Calu3 (cell line): ENCODE measurements around the gene ANO3. TPM values are rescaled to one million over a fixed set of nuclear protein-coding genes. Genes with fewer than 3 reads are reported as not detected.

Experiments used
- BruUV-seq: library from RNA; stranded (reverse); fragments of 400-500 nt; replicated peaks from 2 replicates; lab custom pipeline; 2021; lab: Mats Ljungman, UMichigan
- CTCF ChIA-PET: fragments of 300-600 bp; sonication (Branson Sonifier 250); formaldehyde crosslinking; loops from one replicate; lab custom pipeline; 2022; ENCODE audit warnings: antibody characterized with exemption; lab: Charles Lee
- DNase-seq: peaks from one replicate; pipeline ENCODE4 v3.0.0; 2022
- H3K27ac Mint-ChIP-seq: one replicate; pipeline ENCODE4 v1.8.0; 2022; ENCODE audit warnings: mixed read lengths; ENCODE audit not compliant: unreplicated experiment
- H3K27me3 Mint-ChIP-seq: one replicate; pipeline ENCODE4 v1.8.0; 2022; ENCODE audit warnings: mixed read lengths; ENCODE audit not compliant: unreplicated experiment
- H3K36me3 Mint-ChIP-seq: one replicate; pipeline ENCODE4 v1.8.0; 2022; ENCODE audit warnings: mild to moderate bottlenecking, moderate library complexity, mixed read lengths; ENCODE audit not compliant: insufficient read depth, unreplicated experiment
- H3K4me1 Mint-ChIP-seq: one replicate; pipeline ENCODE4 v1.8.0; 2022; ENCODE audit warnings: mild to moderate bottlenecking, low read depth, mixed read lengths; ENCODE audit not compliant: unreplicated experiment
- H3K4me3 Mint-ChIP-seq: one replicate; pipeline ENCODE4 v1.8.0; 2022; ENCODE audit warnings: mild to moderate bottlenecking, low read depth, moderate library complexity, mixed read lengths; ENCODE audit not compliant: unreplicated experiment
- H3K9me3 Mint-ChIP-seq: one replicate; pipeline ENCODE4 v1.8.0; 2022; ENCODE audit warnings: low read depth, mixed read lengths; ENCODE audit not compliant: unreplicated experiment
- CTCF ChIP-seq: fragments of 200-600 bp; IDR thresholded peaks from one replicate; pipeline ENCODE4 v1.8.0; 2022; ENCODE audit warnings: antibody characterized with exemption; ENCODE audit not compliant: unreplicated experiment
- intact Hi-C: fragments of 100-400 bp; cut with micrococcal nuclease; formaldehyde crosslinking; loops from one replicate; pipeline ENCODE4 v1.10.0; 2022; ENCODE audit not compliant: unreplicated experiment
- total RNA-seq: library from RNA; stranded (reverse); gene quantifications from 2 replicates; pipeline ENCODE4 v1.2.3, GENCODE V29; 2022

ANO3 gene
- total RNA-seq, 1 experiment from 2014 or later: not detected

GRCh38 chr11:26580929-26581328 lies 249.0 kb downstream of the ANO3 start:
- no TSS peak for BruUV-seq
- Mint-ChIP-seq H3K27me3 (no peaks in the 10 kb centered on the region), H3K36me3 (peaks cover 6% of the 10 kb centered on the region)

GRCh38 chr11:26583550-26583949 lies 251.6 kb downstream of the ANO3 start:
- TF ChIP-seq CTCF: no peak
- DNase-seq: peak; percentile 68
- no peak overlapping the region for H3K4me3 Mint-ChIP-seq
- intact Hi-C loops: no loop called here
- peaks cover 6% of the 10 kb centered on the region for H3K36me3 Mint-ChIP-seq
- BruUV-seq: no TSS peak
- H3K27me3 Mint-ChIP-seq: no peaks in the 10 kb centered on the region
- peaks cover 29% of the 10 kb centered on the region for H3K4me1 Mint-ChIP-seq
- H3K27ac Mint-ChIP-seq: peak overlapping the region; percentile 61
- CTCF ChIA-PET: interaction anchor here (1.6 kb wide), 1 partner anchor 26 kb away, joined by 3 read pairs; no protein-coding TSS in a partner anchor
- no peaks in the 10 kb centered on the region for H3K9me3 Mint-ChIP-seq

More at GRCh38 chr11:26580929-26581328, 249.0 kb downstream of the ANO3 start:
- H3K27ac Mint-ChIP-seq: no peak overlapping the region
- H3K4me1 Mint-ChIP-seq: peaks cover 29% of the 10 kb centered on the region
- H3K9me3 Mint-ChIP-seq: no peaks in the 10 kb centered on the region
- no peak for DNase-seq
- H3K4me3 Mint-ChIP-seq: no peak overlapping the region
- no peak for TF ChIP-seq CTCF
- CTCF ChIA-PET: no interaction called here
- intact Hi-C loops: no loop called here

- CTCF ChIA-PET: interaction anchor here (0.8 to 1.6 kb wide), 2 partner anchors 25 to 28 kb away, joined by 3 to 5 read pairs; no protein-coding TSS in a partner anchor
- intact Hi-C loops: loop anchor here (2.0 kb wide), 1 partner anchor 64 kb away; no protein-coding TSS in a partner anchor
- Mint-ChIP-seq H3K27ac (peak overlapping the region; percentile 8), H3K9me3 (peaks cover 2% of the 10 kb centered on the region), H3K4me1 (peaks cover 29% of the 10 kb centered on the region), H3K4me3 (no peak overlapping the region), H3K27me3 (no peaks in the 10 kb centered on the region), H3K36me3 (peaks cover 6% of the 10 kb centered on the region)
- no peak for TF ChIP-seq CTCF
- peak; percentile 11 for DNase-seq
- BruUV-seq: no TSS peak
These were observed 252.9 kb downstream of the ANO3 start for GRCh38 chr11:26584818-26585217.

DNA sequence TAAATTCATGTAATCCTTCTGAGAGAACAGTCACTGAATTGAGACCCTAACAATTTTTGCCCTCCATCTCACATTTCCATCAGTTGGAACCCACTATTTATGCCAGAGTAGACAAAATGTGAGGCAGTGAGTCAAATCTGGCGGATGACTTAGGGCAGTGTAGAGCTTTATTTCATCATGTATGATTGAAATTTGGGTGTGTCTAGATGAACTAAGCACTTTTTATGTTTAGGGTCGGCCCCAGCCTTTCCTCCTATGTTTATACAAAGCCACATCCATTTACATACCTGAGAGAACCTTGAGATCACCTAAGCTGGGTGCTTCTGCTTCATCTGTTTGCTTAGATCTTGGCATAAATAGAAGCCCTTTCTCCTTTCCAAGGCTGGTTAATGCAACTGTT lies 255.1 kb downstream of the ANO3 start:
- CTCF ChIA-PET: no interaction called here
- Mint-ChIP-seq H3K4me1 (peaks cover 29% of the 10 kb centered on the region), H3K36me3 (peaks cover 6% of the 10 kb centered on the region), H3K27ac (no peak overlapping the region), H3K4me3 (no peak overlapping the region), H3K27me3 (no peaks in the 10 kb centered on the region), H3K9me3 (peaks cover 5% of the 10 kb centered on the region)
- no peak for DNase-seq
- no peak for TF ChIP-seq CTCF
- no TSS peak for BruUV-seq
- intact Hi-C loops: no loop called here
